ENCODE results near the gene SPOCK1. TPM values are rescaled to one million over a fixed set of nuclear protein-coding genes. Genes with fewer than 3 reads are reported as not detected.

Gene SPOCK1
- total RNA-seq, 1 experiment from 2014 or later = 10.9 TPM

GRCh38 chr5:137034213-137034612 is 464.9 kb downstream of the SPOCK1 start:
- H2BK5ac ChIP-seq (ENCODE audit: insufficient read length, low read length) = no peak overlapping the region
- H3K23ac ChIP-seq (ENCODE audit: insufficient read length, low read depth, low read length) = no peak overlapping the region
- no peaks in the 10 kb centered on the region for H3K36me3 Mint-ChIP-seq (ENCODE audit: insufficient read depth in 1 of 3, low read depth in 3 of 3)
- H3K27ac ChIP-seq (ENCODE audit: insufficient read length, low read depth, low read length) = no peak overlapping the region
- no peaks in the 10 kb centered on the region for H3K23me2 ChIP-seq (ENCODE audit: insufficient read length, low read depth, low read length, poor library complexity, severe bottlenecking)
- no peak overlapping the region for H3T11ph ChIP-seq (ENCODE audit: low read length)
- H2BK12ac ChIP-seq (ENCODE audit: insufficient read length, low read depth, low read length) = no peak overlapping the region
- H3K9me3 Mint-ChIP-seq = no peaks in the 10 kb centered on the region
- no peak overlapping the region for H3K56ac ChIP-seq (ENCODE audit: insufficient read length, low read depth, low read length)
- H3K9me3 ChIP-seq (ENCODE audit: control insufficient read depth, low read depth, low read length) = no peaks in the 10 kb centered on the region
- no peaks in the 10 kb centered on the region for H3K27me3 ChIP-seq (ENCODE audit: insufficient read depth, low read length)
- H3K14ac ChIP-seq (ENCODE audit: insufficient read depth, low read length) = no peak overlapping the region
- H2BK15ac ChIP-seq (ENCODE audit: low read depth, low read length) = no peak overlapping the region
- no peak overlapping the region for H4K91ac ChIP-seq (ENCODE audit: insufficient read length, low read depth, low read length)
- no peak overlapping the region for H2BK20ac ChIP-seq (ENCODE audit: low read depth, low read length, poor library complexity, severe bottlenecking)
- no peaks in the 10 kb centered on the region for H3K79me1 ChIP-seq (ENCODE audit: insufficient read depth, low read depth, low read length, poor library complexity, severe bottlenecking)
- peaks cover 12% of the 10 kb centered on the region for H3K4me1 ChIP-seq (ENCODE audit: insufficient read depth, low read length)
- no peaks in the 10 kb centered on the region for H3K79me2 ChIP-seq (ENCODE audit: insufficient read depth, low read length)
- H3K27ac Mint-ChIP-seq = no peak overlapping the region
- H3K4me3 Mint-ChIP-seq = no peak overlapping the region
- H3K4ac ChIP-seq (ENCODE audit: low read depth, low read length) = no peak overlapping the region
- H3K27me3 Mint-ChIP-seq (ENCODE audit: low read depth) = peaks cover 10% of the 10 kb centered on the region
- H2AFZ ChIP-seq (ENCODE audit: low read length) = no peak overlapping the region
- no peak for TF ChIP-seq CTCF (conservative IDR thresholded peaks at IDR 0.05)
- no peak overlapping the region for H3K9ac ChIP-seq (ENCODE audit: extremely low read depth, insufficient read length, low read length)
- H4K8ac ChIP-seq (replicated peaks; ENCODE audit: insufficient read length, low read depth, low read length) = no peak overlapping the region
- no peak overlapping the region for H2AK5ac ChIP-seq (ENCODE audit: insufficient read length, low read length)
- H3K4me1 Mint-ChIP-seq = peaks cover 44 to 49% of the 10 kb centered on the region in 2 experiments
- no peak overlapping the region for H3K18ac ChIP-seq (ENCODE audit: insufficient read length, low read depth, low read length)
- no peak overlapping the region for H4K5ac ChIP-seq (ENCODE audit: insufficient read length, low read depth, low read length)
- DNase-seq = no peak
- no CpG with 5 or more reads among the region's 4 CpGs for WGBS (ENCODE audit: extremely low coverage, insufficient read length, low lambda C conversion rate)
- no peak overlapping the region for H2BK120ac ChIP-seq (ENCODE audit: low read depth, low read length, poor library complexity, severe bottlenecking)
- no peaks in the 10 kb centered on the region for H4K20me1 ChIP-seq (ENCODE audit: control insufficient read depth, insufficient read depth, insufficient read length)
- H3K4me2 ChIP-seq (ENCODE audit: insufficient read depth, insufficient read length, low read length) = no peak overlapping the region

All from H9 (cell line).